OCI-LY7 (cell line): ENCODE measurements around the gene GABRR2. TPM values are rescaled to one million over a fixed set of nuclear protein-coding genes. Genes with fewer than 3 reads are reported as not detected.

ENCODE experiments used
- BruUV-seq: library from RNA; stranded (reverse); fragments of 400-500 nt; replicated peaks from 2 replicates; lab custom pipeline; 2021; lab: Mats Ljungman, UMichigan
- CTCF ChIA-PET: fragments of 300-600 bp; sonication (Branson Sonifier 250); formaldehyde crosslinking; loops from one replicate; lab custom pipeline; 2022; ENCODE audit warnings: antibody characterized with exemption; ENCODE audit not compliant: unreplicated experiment; lab: Charles Lee
- POLR2A ChIA-PET: fragments of 300-600 bp; sonication (Branson Sonifier 250); formaldehyde crosslinking; loops from one replicate; lab custom pipeline; 2022; ENCODE audit warnings: antibody characterized with exemption; lab: Charles Lee
- DNase-seq: peaks from one replicate; pipeline ENCODE4 v3.0.0-alpha.2; 2015; ENCODE audit warnings: low spot score
- H2AFZ ChIP-seq: fragments of 200-600 bp; sonication (generic), shearing (Covaris generic); 2 replicates; pipeline ENCODE4 v1.6.1; 2014; ENCODE audit warnings: mild to moderate bottlenecking, antibody characterized with exemption, low read length, moderate library complexity
- H3K27ac ChIP-seq: fragments of 200-600 bp; sonication (generic); 2 replicates; pipeline ENCODE4 v1.5.1; 2014; ENCODE audit warnings: mixed run types, low read depth, mild to moderate bottlenecking, moderate library complexity, low read length, inconsistent platforms; ENCODE audit not compliant: poor library complexity, severe bottlenecking
- H3K36me3 ChIP-seq: fragments of 200-600 bp; sonication (generic); 2 replicates; pipeline ENCODE4 v1.6.1; 2014; ENCODE audit warnings: mild to moderate bottlenecking, antibody characterized with exemption, low read length, moderate library complexity, mixed read lengths; ENCODE audit not compliant: insufficient read depth
- H3K4me1 ChIP-seq: fragments of 200-600 bp; sonication (generic); 2 replicates; pipeline ENCODE4 v1.5.1; 2014; ENCODE audit warnings: mild to moderate bottlenecking, low read length; ENCODE audit not compliant: insufficient read depth, poor library complexity, severe bottlenecking
- H3K4me2 ChIP-seq: fragments of 200-600 bp; sonication (generic); 2 replicates; pipeline ENCODE4 v1.6.1; 2014; ENCODE audit warnings: mild to moderate bottlenecking, low read length
- H3K4me3 ChIP-seq: fragments of 200-600 bp; sonication (generic); 2 replicates; pipeline ENCODE4 v1.5.1; 2014; ENCODE audit warnings: mild to moderate bottlenecking, low read depth, low read length; ENCODE audit not compliant: poor library complexity, severe bottlenecking
- H3K79me2 ChIP-seq: fragments of 200-600 bp; sonication (generic); 2 replicates; pipeline ENCODE4 v1.6.1; 2016; ENCODE audit warnings: low read depth, mild to moderate bottlenecking, low read length, moderate library complexity, mixed read lengths; ENCODE audit not compliant: insufficient read depth
- H3K9me2 ChIP-seq: fragments of 200-600 bp; sonication (generic); 2 replicates; pipeline ENCODE4 v1.6.1; 2016; ENCODE audit warnings: mild to moderate bottlenecking, low read length, mixed read lengths; ENCODE audit not compliant: insufficient read depth
- H3K9me3 ChIP-seq: fragments of 200-600 bp; sonication (generic); 2 replicates; pipeline ENCODE4 v1.6.1; 2014; ENCODE audit warnings: mild to moderate bottlenecking, mixed run types, low read length, mixed read lengths
- H4K20me1 ChIP-seq: fragments of 200-600 bp; sonication (generic); 2 replicates; pipeline ENCODE4 v1.6.1; 2014; ENCODE audit warnings: mild to moderate bottlenecking, antibody characterized with exemption, low read length, moderate library complexity, mixed read lengths; ENCODE audit not compliant: insufficient read depth
- CTCF ChIP-seq: fragments of 200-600 bp; sonication (generic); conservative IDR thresholded peaks from 2 replicates; pipeline ENCODE4 v1.5.1; 2014; ENCODE audit warnings: mild to moderate bottlenecking, antibody characterized with exemption, low read length, moderate library complexity, mixed read lengths
- EZH2phosphoT487 ChIP-seq: fragments of 200-600 bp; sonication (generic); IDR thresholded peaks from 2 replicates; pipeline ENCODE4 v1.6.1; 2018; ENCODE audit warnings: low read depth, borderline replicate concordance, mild to moderate bottlenecking, mixed run types, antibody characterized with exemption, low read length, moderate library complexity, mixed read lengths
- intact Hi-C: fragments of 100-400 bp; cut with micrococcal nuclease; formaldehyde crosslinking; loops from one replicate; pipeline ENCODE4 v1.10.0; 2022; ENCODE audit not compliant: unreplicated experiment
- total RNA-seq, 2 experiments: library from RNA; depleted of rRNA in 1 of 2; stranded (reverse); fragments of >200 nt in 1 of 2; shearing (Covaris generic) in 1 of 2; gene quantifications; 2 replicates each; pipeline ENCODE4 v1.2.3, GENCODE V29; 2014 to 2022

GABRR2 gene
- total RNA-seq, 2 experiments from 2014 or later, result 5.2 to 7.0 TPM

GRCh38 chr6:89208551-89208950 lies 106.5 kb downstream of the GABRR2 start:
- Histone ChIP-seq H3K4me3 (no peak overlapping the region), H3K9me3 (no peaks in the 10 kb centered on the region), H3K4me1 (no peaks in the 10 kb centered on the region), H3K36me3 (no peaks in the 10 kb centered on the region), H3K79me2 (no peaks in the 10 kb centered on the region), H3K4me2 (no peak overlapping the region), H2AFZ (no peak overlapping the region), H3K27ac (no peak overlapping the region), H4K20me1 (no peaks in the 10 kb centered on the region), H3K9me2 (no peaks in the 10 kb centered on the region)
- no TSS peak for BruUV-seq
- CTCF ChIA-PET, result no interaction called here
- TF ChIP-seq EZH2phosphoT487, result no peak
- TF ChIP-seq CTCF, result no peak
- POLR2A ChIA-PET, result interaction anchor here (0.5 to 0.6 kb wide), 3 partner anchors 14 to 396 kb away, joined by 3 read pairs; no protein-coding TSS in a partner anchor
- intact Hi-C loops, result no loop called here
- no peak for DNase-seq

Other genes starting within 250 kb of the GABRR2 start
- gene PNRC1, start 234.5 kb downstream of the GABRR2 start, total RNA-seq (2014; rRNA removed; shearing (Covaris generic)), result 22.6 and 26.7 TPM in 2 replicates
- 53.0 and 56.2 TPM in 2 replicates for gene PNRC1, start 234.5 kb downstream of the GABRR2 start, total RNA-seq (2022)
- gene SRSF12, start 197.2 kb downstream of the GABRR2 start, total RNA-seq (2014; rRNA removed; shearing (Covaris generic)), result not detected in 2 replicates
- gene SRSF12, start 197.2 kb downstream of the GABRR2 start, total RNA-seq (2022), result not detected in 2 replicates
- 33.1 and 35.1 TPM in 2 replicates for gene PM20D2, start 169.2 kb downstream of the GABRR2 start, total RNA-seq (2014; rRNA removed; shearing (Covaris generic))
- 36.1 and 39.5 TPM in 2 replicates for gene PM20D2, start 169.2 kb downstream of the GABRR2 start, total RNA-seq (2022)
- gene GABRR1, start 97.9 kb downstream of the GABRR2 start, total RNA-seq (2014; rRNA removed; shearing (Covaris generic)), result not detected in 2 replicates
- gene GABRR1, start 97.9 kb downstream of the GABRR2 start, total RNA-seq (2022), result not detected in 2 replicates
- gene UBE2J1, start 37.4 kb upstream of the GABRR2 start, total RNA-seq (2014; rRNA removed; shearing (Covaris generic)), result 117 and 123 TPM in 2 replicates
- 243 and 265 TPM in 2 replicates for gene UBE2J1, start 37.4 kb upstream of the GABRR2 start, total RNA-seq (2022)
- gene RRAGD, start 97.0 kb upstream of the GABRR2 start, total RNA-seq (2014; rRNA removed; shearing (Covaris generic)), result 6.2 and 6.5 TPM in 2 replicates
- gene RRAGD, start 97.0 kb upstream of the GABRR2 start, total RNA-seq (2022), result 12.9 and 17.6 TPM in 2 replicates
- gene ANKRD6, start 117.9 kb upstream of the GABRR2 start, total RNA-seq (2014; rRNA removed; shearing (Covaris generic)), result 2.2 and 2.4 TPM in 2 replicates
- gene ANKRD6, start 117.9 kb upstream of the GABRR2 start, total RNA-seq (2022), result 4.8 and 7.0 TPM in 2 replicates